IPS-18c (cell line): ENCODE measurements around the gene SSTR4.
"Not testable (repeated sequence)": the region's sequence is repeated elsewhere in the genome, so short reads cannot be mapped to it uniquely, and the experiment has no call there.

ENCODE experiments used
- H3K4me3 ChIP-seq: 2 replicates; pipeline ENCODE4 v1.7.0; 2013; ENCODE audit warnings: low read depth, mild to moderate bottlenecking, low read length, moderate library complexity; ENCODE audit not compliant: insufficient read depth
- H3K9me3 ChIP-seq: one replicate; pipeline ENCODE4 v1.6.1; 2013; ENCODE audit warnings: mild to moderate bottlenecking, low read length, moderate library complexity; ENCODE audit not compliant: control insufficient read depth, insufficient read depth

Gene SSTR4, protein sequence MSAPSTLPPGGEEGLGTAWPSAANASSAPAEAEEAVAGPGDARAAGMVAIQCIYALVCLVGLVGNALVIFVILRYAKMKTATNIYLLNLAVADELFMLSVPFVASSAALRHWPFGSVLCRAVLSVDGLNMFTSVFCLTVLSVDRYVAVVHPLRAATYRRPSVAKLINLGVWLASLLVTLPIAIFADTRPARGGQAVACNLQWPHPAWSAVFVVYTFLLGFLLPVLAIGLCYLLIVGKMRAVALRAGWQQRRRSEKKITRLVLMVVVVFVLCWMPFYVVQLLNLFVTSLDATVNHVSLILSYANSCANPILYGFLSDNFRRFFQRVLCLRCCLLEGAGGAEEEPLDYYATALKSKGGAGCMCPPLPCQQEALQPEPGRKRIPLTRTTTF

GRCh38 chr20:23034721-23035671, at the start of gene SSTR4:
TSS of gene SSTR4 (plus strand) at chr20:23035312. CDS start at chr20:23035484, 172 bp downstream.
- Histone ChIP-seq H3K9me3 (no peaks in the 10 kb centered on the region), H3K4me3 (peak within 1 kb of the TSS; percentile 46; the same call in 1 of the 2 replicates)

- no peaks in the 10 kb centered on the region for H3K9me3 ChIP-seq
Measured at GRCh38 chr20:22986601-22987000, 48.5 kb upstream of the SSTR4 start.

GRCh38 chr20:22991424-22991823, 43.7 kb upstream of the SSTR4 start:
- not testable (repeated sequence) for H3K9me3 ChIP-seq

More at GRCh38 chr20:22986601-22987000, 48.5 kb upstream of the SSTR4 start:
- no peak overlapping the region for H3K4me3 ChIP-seq

GRCh38 chr20:22993823-22994222, 41.3 kb upstream of the SSTR4 start:
- H3K9me3 ChIP-seq, result peaks cover 5% of the 10 kb centered on the region
- H3K4me3 ChIP-seq, result no peak overlapping the region

More at GRCh38 chr20:22991424-22991823, 43.7 kb upstream of the SSTR4 start:
- H3K4me3 ChIP-seq, result not testable (repeated sequence)

GRCh38 chr20:22995923-22996322, 39.2 kb upstream of the SSTR4 start:
- Histone ChIP-seq H3K9me3 (peaks cover 5% of the 10 kb centered on the region), H3K4me3 (no peak overlapping the region)

DNA sequence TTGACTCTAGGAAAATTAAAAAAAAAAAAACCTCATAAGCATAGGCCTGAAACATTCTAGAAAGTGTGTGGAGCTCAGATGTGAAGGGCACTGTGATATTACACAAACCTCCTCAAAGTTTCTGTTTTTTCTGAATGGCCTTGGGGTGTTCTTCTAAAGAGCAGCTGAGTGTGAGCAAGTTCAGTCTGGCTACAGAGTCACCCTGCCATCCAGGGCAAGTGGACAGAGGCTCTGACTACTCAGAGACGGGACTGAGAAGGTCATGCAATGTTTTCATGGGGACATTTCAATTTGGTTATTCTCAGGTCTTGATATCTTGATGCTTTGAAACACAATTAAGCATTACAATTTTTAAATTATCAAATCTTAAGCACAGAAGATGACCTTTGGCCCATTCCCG, 36.6 kb upstream of the SSTR4 start:
- H3K4me3 ChIP-seq, result no peak overlapping the region
- peaks cover 3% of the 10 kb centered on the region for H3K9me3 ChIP-seq

DNA sequence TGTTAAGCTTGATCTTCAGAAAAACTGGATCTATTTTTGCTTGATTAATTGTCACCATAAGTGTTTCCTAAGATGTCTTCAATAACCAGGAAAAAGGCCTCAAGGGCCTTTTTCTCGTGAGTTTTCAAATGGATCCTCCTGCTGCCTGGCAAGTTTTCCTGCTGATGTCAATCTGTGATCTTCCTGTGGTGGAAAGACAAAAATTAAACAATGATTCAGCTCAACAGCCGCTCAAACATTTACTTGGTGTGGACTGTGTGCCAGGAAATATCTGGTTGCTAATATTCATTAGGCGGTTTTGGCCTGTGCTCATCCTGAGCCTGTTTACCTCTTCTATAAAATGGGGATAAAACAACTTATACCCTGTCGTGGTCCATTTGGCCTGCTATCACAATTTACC, 35.4 kb upstream of the SSTR4 start:
- Histone ChIP-seq H3K4me3 (no peak overlapping the region), H3K9me3 (no peaks in the 10 kb centered on the region)

GRCh38 chr20:23000232-23000947, 34.7 kb upstream of the SSTR4 start:
- no peaks in the 10 kb centered on the region for H3K9me3 ChIP-seq
- H3K4me3 ChIP-seq, result no peak overlapping the region

DNA sequence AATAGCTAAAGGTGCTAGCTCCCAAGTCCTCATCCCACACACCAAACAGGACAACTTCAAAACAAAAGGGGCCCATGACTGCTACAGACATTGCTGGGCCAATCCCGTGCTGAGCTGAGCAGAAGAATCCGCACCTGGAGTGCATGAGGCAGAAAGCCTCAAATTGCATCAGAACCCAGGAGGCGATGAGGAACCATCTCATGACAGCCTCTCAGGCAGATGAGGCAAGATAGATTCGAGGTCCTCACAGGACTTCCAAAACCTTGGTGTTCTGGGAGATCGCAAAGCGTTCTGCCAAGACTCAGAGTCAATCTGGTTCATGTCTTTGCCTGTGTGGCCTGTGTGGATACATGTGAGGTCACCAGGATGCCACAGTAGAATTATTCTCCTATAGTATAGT, 32.8 kb upstream of the SSTR4 start:
- Histone ChIP-seq H3K9me3 (no peaks in the 10 kb centered on the region), H3K4me3 (no peak overlapping the region)

DNA sequence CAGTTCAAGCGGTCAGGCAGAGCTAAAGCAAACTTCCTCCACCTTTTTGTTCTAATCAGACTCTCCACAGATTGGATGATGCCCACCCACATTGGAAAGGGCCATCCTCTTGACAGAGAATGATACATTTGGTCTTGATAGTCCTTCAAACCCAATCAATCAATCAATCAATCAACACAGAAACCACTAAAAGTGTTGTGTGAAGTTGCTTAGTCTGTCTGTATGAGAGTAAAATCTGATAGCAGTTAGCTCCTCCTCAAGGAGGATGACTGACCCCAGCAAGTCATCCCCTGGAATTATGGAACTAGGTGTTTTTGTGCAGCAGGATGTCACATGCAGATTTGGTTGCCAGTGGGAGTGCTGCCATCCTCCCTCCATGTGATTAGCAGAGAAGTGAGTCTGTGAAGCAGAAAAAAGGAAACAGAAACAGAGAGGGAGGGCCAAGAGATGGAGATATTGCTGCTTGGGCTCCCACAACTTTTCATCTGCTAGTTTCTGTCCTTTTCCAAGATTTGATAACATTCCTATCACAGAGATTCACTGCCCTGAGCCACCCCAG, 32.0 kb upstream of the SSTR4 start:
- no peaks in the 10 kb centered on the region for H3K9me3 ChIP-seq
- H3K4me3 ChIP-seq, result no peak overlapping the region

- H3K9me3 ChIP-seq, result no peaks in the 10 kb centered on the region
- no peak overlapping the region for H3K4me3 ChIP-seq
Measured at GRCh38 chr20:23003881-23004460, 31.1 kb upstream of the SSTR4 start.

DNA sequence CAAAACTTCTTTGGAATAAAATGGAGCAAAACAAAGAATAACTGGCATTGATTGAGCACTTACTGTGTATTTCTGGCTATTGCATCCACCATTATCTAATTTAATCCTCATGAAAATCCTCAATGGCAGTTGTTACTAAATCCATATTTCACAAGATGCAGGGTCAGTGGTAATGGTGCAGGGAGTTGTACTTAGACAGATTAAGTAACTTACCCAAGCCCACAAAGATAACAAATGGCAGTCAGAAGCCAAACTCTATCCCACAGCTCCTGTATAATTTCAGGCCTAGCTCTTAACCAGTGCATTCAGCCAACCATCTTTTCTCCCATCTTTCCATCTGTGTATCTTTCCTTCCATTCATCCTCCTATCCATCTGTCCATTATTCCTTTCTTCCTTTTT, 29.3 kb upstream of the SSTR4 start:
- no peaks in the 10 kb centered on the region for H3K9me3 ChIP-seq
- no peak overlapping the region for H3K4me3 ChIP-seq

GRCh38 chr20:23007462-23007861, 27.6 kb upstream of the SSTR4 start:
- H3K4me3 ChIP-seq, result no peak overlapping the region
- no peaks in the 10 kb centered on the region for H3K9me3 ChIP-seq

DNA sequence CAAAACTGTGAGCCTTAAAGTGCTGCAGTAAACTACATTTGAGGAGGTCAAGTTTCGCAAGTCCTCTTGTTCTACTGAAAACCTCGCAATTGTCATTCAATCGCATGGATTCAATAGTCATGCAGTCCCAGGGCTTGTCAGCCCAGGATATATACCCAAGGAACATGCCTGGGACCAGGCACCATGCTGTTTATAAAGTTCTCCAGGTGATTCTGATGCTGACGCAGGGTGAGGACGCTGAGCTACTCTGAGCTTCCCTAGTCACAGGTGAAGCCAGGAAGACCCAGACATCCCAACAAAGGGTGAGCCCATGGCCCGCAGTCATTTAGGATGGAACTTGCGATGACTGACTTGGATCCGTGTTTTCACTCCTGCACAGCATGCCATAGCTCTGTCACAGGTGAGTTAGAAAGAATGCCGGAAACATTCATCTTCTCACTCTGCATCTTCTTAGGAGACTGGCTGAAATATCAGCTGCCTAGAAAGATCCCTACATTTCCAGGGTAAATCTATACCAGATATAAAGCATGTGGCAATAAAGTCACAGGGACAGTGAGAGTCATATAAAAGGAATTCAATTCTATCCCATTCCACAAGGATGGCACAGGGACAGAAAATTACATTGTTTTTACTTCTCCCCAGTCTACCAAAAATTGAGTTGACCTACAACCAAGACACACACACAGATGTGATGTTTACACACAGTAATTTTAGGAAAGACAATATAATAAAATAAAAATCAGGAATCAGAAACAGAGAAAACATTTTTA, 27.0 kb upstream of the SSTR4 start:
- Histone ChIP-seq H3K4me3 (no peak overlapping the region), H3K9me3 (no peaks in the 10 kb centered on the region)

- no peaks in the 10 kb centered on the region for H3K9me3 ChIP-seq
- no peak overlapping the region for H3K4me3 ChIP-seq
Measured at GRCh38 chr20:23008667-23009066, 26.4 kb upstream of the SSTR4 start.

DNA sequence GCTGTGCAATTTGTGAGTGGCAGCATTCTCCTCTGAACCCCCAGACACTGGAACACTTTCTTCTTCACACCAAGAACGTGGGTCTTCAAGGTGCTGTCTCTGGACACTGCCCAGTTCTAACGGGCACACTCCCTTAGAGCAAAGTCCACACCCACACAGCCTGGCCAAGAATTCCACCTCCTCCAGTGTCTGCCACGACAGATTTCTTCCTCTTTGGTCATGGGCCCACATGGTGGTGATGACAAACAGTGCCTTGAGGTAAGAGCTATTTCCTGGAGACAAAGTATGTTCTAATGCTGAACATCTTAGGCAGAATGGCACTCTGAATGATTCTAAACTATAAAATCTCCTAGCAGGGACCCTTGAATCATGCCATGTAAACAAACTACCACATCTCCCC, 25.5 kb upstream of the SSTR4 start:
- H3K9me3 ChIP-seq, result no peaks in the 10 kb centered on the region
- no peak overlapping the region for H3K4me3 ChIP-seq
